Measurements from ENCODE around the gene SLC6A2. TPM values are rescaled to one million over a fixed set of nuclear protein-coding genes. Genes with fewer than 3 reads are reported as not detected.

Gene SLC6A2
- total and polyA plus RNA-seq, 8 donors, result 0.13 to 0.73 TPM; not detected in 6

GRCh38 chr16:55647798-55648197 lies 8.0 kb upstream of the SLC6A2 start:
- H3K27me3 ChIP-seq, result peaks cover 0 to 25% (median 7%) of the 10 kb centered on the region in 3 donors
- no peaks in the 10 kb centered on the region for H3K36me3 ChIP-seq
- H3K4me3 ChIP-seq, result no peak overlapping the region
- intact Hi-C loops (cut with DNase I; ENCODE audit: low total_unique reads), result no loop called here
- H3K27ac ChIP-seq, result no peak overlapping the region
- H3K9me3 ChIP-seq, result no peaks in the 10 kb centered on the region
- TF ChIP-seq POLR2AphosphoS5 (IDR thresholded peaks at IDR 0.05) (no peak), EP300 (IDR thresholded peaks at IDR 0.05) (no peak), CTCF (IDR thresholded peaks at IDR 0.05) (no peak), POLR2A (IDR thresholded peaks at IDR 0.05) (no peak)
- H3K4me1 ChIP-seq, result no peaks in the 10 kb centered on the region
- DNase-seq, result no peak

- WGBS, 5 donors, result 71 to 84% (median 76%) methylated on average over 10 of the region's 10 CpGs
- no peak for DNase-seq
- intact Hi-C loops (cut with DNase I; ENCODE audit: low total_unique reads), result no loop called here
- peaks cover 9 to 16% (median 14%) of the 10 kb centered on the region in 4 donors for H3K4me1 ChIP-seq
- H3K27me3 ChIP-seq, result peaks cover 12 to 54% (median 37%) of the 10 kb centered on the region in 3 donors
- TF ChIP-seq EP300 (IDR thresholded peaks at IDR 0.05) (no peak), POLR2AphosphoS5 (IDR thresholded peaks at IDR 0.05) (no peak), POLR2A (IDR thresholded peaks at IDR 0.05) (no peak), CTCF (IDR thresholded peaks at IDR 0.05) (no peak)
- H3K9me3 ChIP-seq, result no peaks in the 10 kb centered on the region
- no peak overlapping the region for H3K4me3 ChIP-seq
- H3K27ac ChIP-seq, result no peak overlapping the region
- no peaks in the 10 kb centered on the region for H3K36me3 ChIP-seq
Measured at GRCh38 chr16:55651841-55652824, 3.7 kb upstream of the SLC6A2 start.

DNA sequence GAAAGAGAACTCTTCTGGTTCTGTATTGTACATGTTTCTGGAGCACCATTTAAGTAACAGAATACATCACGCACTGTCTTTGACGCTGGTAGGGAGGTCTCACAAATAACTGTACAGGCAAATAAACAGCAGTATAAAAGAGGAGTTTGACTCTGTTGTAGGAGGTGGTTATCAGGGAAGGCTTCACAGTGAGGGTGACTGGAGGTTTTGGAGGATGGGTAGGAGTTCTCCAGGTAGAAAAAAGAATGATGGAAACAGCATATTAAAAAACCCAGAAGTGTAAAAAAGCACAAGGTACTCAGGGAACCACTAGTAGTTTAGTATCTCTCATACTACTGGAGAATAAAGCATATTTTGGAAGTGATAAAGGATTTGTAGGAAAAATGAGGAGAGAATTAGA lies 2.7 kb upstream of the SLC6A2 start:
- WGBS, 5 donors, result 85 to 94% (median 87%) methylated on average over 2 of the region's 2 CpGs
- H3K36me3 ChIP-seq, result no peaks in the 10 kb centered on the region
- peaks cover 12 to 63% (median 44%) of the 10 kb centered on the region in 3 donors for H3K27me3 ChIP-seq
- H3K9me3 ChIP-seq, result no peaks in the 10 kb centered on the region
- no peak overlapping the region for H3K4me3 ChIP-seq
- TF ChIP-seq POLR2AphosphoS5 (IDR thresholded peaks at IDR 0.05), result no peak
- no peak for TF ChIP-seq CTCF (IDR thresholded peaks at IDR 0.05)
- H3K4me1 ChIP-seq, result peaks cover 9 to 16% (median 14%) of the 10 kb centered on the region in 4 donors
- no peak for DNase-seq
- intact Hi-C loops (cut with DNase I; ENCODE audit: low total_unique reads), result no loop called here
- H3K27ac ChIP-seq, result no peak overlapping the region

DNA sequence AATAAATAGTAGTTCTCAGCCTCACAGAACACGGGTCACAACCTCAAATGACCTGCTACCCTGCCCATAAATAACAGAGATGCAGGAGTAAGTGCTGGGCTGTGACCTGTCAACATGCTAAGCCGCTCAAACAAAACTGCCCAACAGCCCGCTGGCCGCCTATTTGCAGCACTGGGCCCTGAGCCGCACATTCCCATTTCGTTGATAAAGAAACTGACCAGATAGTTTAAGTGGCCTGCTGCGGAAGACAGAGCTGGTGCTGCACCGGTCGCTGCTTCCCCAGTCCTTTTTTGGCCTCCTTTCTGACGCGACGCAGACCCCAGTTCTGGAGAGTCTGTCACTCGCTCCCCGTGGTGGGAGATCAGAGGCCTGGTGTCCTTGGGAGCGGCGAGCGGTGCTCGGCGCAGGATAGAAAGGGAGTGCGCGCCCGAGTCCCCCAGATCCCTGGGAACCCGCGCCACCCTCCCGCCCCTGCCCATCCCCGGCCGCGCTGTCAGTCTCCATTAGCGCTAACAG lies 349 bp upstream of the SLC6A2 start:
- Histone ChIP-seq H3K4me1 (peaks cover 9 to 16% (median 14%) of the 10 kb centered on the region in 4 donors), H3K4me3 (peak overlapping the region; percentile 7 to 44 (median 33)), H3K27ac (no peak overlapping the region), H3K9me3 (no peaks in the 10 kb centered on the region), H3K27me3 (peaks cover 12 to 71% (median 44%) of the 10 kb centered on the region in 3 donors), H3K36me3 (no peaks in the 10 kb centered on the region)
- DNase-seq, result no peak
- no peak for TF ChIP-seq EP300 (IDR thresholded peaks at IDR 0.05)
- TF ChIP-seq POLR2A (IDR thresholded peaks at IDR 0.05), result no peak
- no peak for TF ChIP-seq POLR2AphosphoS5 (IDR thresholded peaks at IDR 0.05)
- no peak for TF ChIP-seq CTCF (IDR thresholded peaks at IDR 0.05)
- intact Hi-C loops (cut with DNase I; ENCODE audit: low total_unique reads), result no loop called here
- WGBS, 5 donors, result 5 to 12% (median 7%) methylated on average over 23 to 29 of the region's 29 CpGs
